Heart right ventricle (tissue), 16 donors: ENCODE results near the gene ZNF827. TPM values are rescaled to one million over a fixed set of nuclear protein-coding genes. Genes with fewer than 3 reads are reported as not detected.

Source experiments
- ATAC-seq, 8 donors: fragments of 200-7000 bp; cut with Tn5 transposase; one replicate each; pipeline ENCODE4 v1.9.1; 2020; ENCODE audit warnings: mild to moderate bottlenecking in 8 of 8, moderate library complexity in 8 of 8, moderate number of reproducible peaks in 1 of 8
- DNase-seq, 2 donors: peaks; one replicate each; pipeline ENCODE4 v3.0.0-alpha.2; 2020
- H3K27ac ChIP-seq, 10 donors: fragments of 200-600 bp; sonication (generic) in 2 of 10; one replicate each; pipeline versions ENCODE4 v1.5.0 to v1.8.0; 2020 to 2022; ENCODE audit warnings: mild to moderate bottlenecking in 3 of 10
- H3K27me3 ChIP-seq, 7 donors: fragments of 200-600 bp; one replicate each; pipeline ENCODE4 v1.8.0; 2021 to 2022; ENCODE audit warnings: mild to moderate bottlenecking in 2 of 7
- H3K36me3 ChIP-seq, 9 donors: fragments of 200-600 bp; sonication (generic) in 1 of 9; one replicate each; pipeline versions ENCODE4 v1.5.0 to v1.8.0; 2020 to 2022; ENCODE audit warnings: mild to moderate bottlenecking in 2 of 9
- H3K4me1 ChIP-seq, 9 donors: fragments of 200-600 bp; sonication (generic) in 1 of 9; one replicate each; pipeline versions ENCODE4 v1.5.0 to v1.8.0; 2020 to 2022; ENCODE audit warnings: mild to moderate bottlenecking in 4 of 9
- H3K4me3 ChIP-seq, 10 donors: fragments of 200-600 bp; sonication (generic) in 2 of 10; one replicate each; pipeline versions ENCODE4 v1.5.0 to v1.8.0; 2020 to 2022; ENCODE audit warnings: mild to moderate bottlenecking in 7 of 10, moderate library complexity in 2 of 10
- H3K9me3 ChIP-seq, 11 donors: fragments of 200-600 bp in 10 of 11; sonication (generic) in 2 of 11; one replicate each; pipeline versions ENCODE4 v1.5.0 to v1.8.0; 2013 to 2022; ENCODE audit warnings: mild to moderate bottlenecking in 2 of 11, control low read depth in 1 of 11, moderate library complexity in 1 of 11
- CTCF ChIP-seq, 9 donors: fragments of 200-600 bp; sonication (generic) in 2 of 9; IDR thresholded peaks; one replicate each; pipeline versions ENCODE4 v1.5.0 to v1.8.0; 2021 to 2022; ENCODE audit warnings: antibody characterized with exemption in 9 of 9, mild to moderate bottlenecking in 5 of 9, moderate library complexity in 1 of 9
- WGBS, 2 donors: extraction: QIAGEN DNeasy Blood & Tissue Kit; methylation state at CpG; one replicate each; pipeline ENCODE4 v1.1.7; 2013; ENCODE audit warnings: inconsistent platforms in 1 of 2; 5-methylcytosine and 5-hydroxymethylcytosine counted together
- intact Hi-C, 10 donors: fragments of 100-400 bp; cut with DNase I; formaldehyde crosslinking; loops; one replicate each; pipeline versions ENCODE4 v1.11.1 to v1.14.2; 2022
- polyA plus RNA-seq, 2 donors: library from polyadenylated mRNA; stranded (reverse); fragments of 200-250 nt; gene quantifications; one replicate each; pipeline ENCODE4 v1.2.3, GENCODE V29; 2013
- total RNA-seq, 10 donors: library from RNA; stranded (reverse); fragmentation: NEBNext Ultra II Directional in 3 of 10; extraction: Animal tissue kit (Norgen Biotek cat#: 25700) in 3 of 10; gene quantifications; one replicate each; pipeline versions ENCODE4 v1.2.1 to v1.2.4, GENCODE V29; 2021 to 2023
- donor health status: Arrhythmogenic right ventricular cardiomyopathy.
- donor health status: ischemic (EF 13 %, LVEDD 7.1; RV severe dilation, severe dysfunction).
- donor health status: healthy with polysubstance abuse.
- donor health status: DM: no; HTN: yes; CAD: no.
- donor health status: DM: no; HTN: no; CAD: no.
- donor health status: ischemic (EF 25% LVEDD 6.9; RV normal size, moderate dysfunction).
- donor health status: ischemic (EF 25% LVEDD 5.7; RV mildly dilated, moderate dysfunction).
- donor health status: healthy.
- donor health status: DM: yes; HTN: yes; CAD: no.
- donor health status: Ischemic cardiomyopathy.
- donor health status: ischemic (EF 35%, LVEDD 5.7; RV mildly dilated, moderate dysfunction).
- donor health status: nonischemic (EF 11% LVEDD 7.7; RV severe dilation, severe dysfunction).
- donor health status: DM: yes; HTN: yes; CAD: no.
- donor health status: PGD.
- donor health status: ischemic (EF 29% LVEDD 5.4; RV normal size, mild dysfunction).
- donor health status: nonischemic (EF 23%, LVEDD 6.1; RV moderate dilation, normal function).

ZNF827 gene
- total and polyA plus RNA-seq, 12 donors = 3.8 to 33.9 (median 19.3) TPM

GRCh38 chr4:145756244-145756643, 182.4 kb downstream of the ZNF827 start:
- no peak overlapping the region for H3K4me3 ChIP-seq
- DNase-seq (no peak), ATAC-seq (no peak)
- H3K4me1 ChIP-seq = peaks cover 0 to 6% (median 0%) of the 10 kb centered on the region in 9 donors
- H3K27ac ChIP-seq = no peak overlapping the region
- no peak for TF ChIP-seq CTCF (IDR thresholded peaks at IDR 0.05)
- intact Hi-C loops = no loop called here
- no peaks in the 10 kb centered on the region for H3K27me3 ChIP-seq
- H3K36me3 ChIP-seq = peaks cover 0 to 22% (median 8%) of the 10 kb centered on the region in 9 donors
- H3K9me3 ChIP-seq = no peaks in the 10 kb centered on the region
- WGBS, 2 donors = 97% methylated on average over 1 of the region's 1 CpG

GRCh38 chr4:145755802-145756201, 182.8 kb downstream of the ZNF827 start:
- intact Hi-C loops = no loop called here
- 68 to 76% methylated on average over 2 of the region's 2 CpGs for WGBS, 2 donors
- no peak overlapping the region for H3K27ac ChIP-seq
- no peaks in the 10 kb centered on the region for H3K9me3 ChIP-seq
- no peaks in the 10 kb centered on the region for H3K27me3 ChIP-seq
- H3K4me3 ChIP-seq = no peak overlapping the region
- H3K4me1 ChIP-seq = peaks cover 0 to 6% (median 0%) of the 10 kb centered on the region in 9 donors
- peaks cover 0 to 17% (median 4%) of the 10 kb centered on the region in 9 donors for H3K36me3 ChIP-seq
- no peak for DNase-seq
- peak in 1 of 8 donors; percentile 25 for ATAC-seq
- no peak for TF ChIP-seq CTCF (IDR thresholded peaks at IDR 0.05)

- H3K9me3 ChIP-seq = peaks cover 0 to 6% (median 0%) of the 10 kb centered on the region in 11 donors
- DNase-seq = no peak
- no peaks in the 10 kb centered on the region for H3K27me3 ChIP-seq
- intact Hi-C loops = no loop called here
- TF ChIP-seq CTCF (IDR thresholded peaks at IDR 0.05) = no peak
- no peak overlapping the region for H3K4me3 ChIP-seq
- no peaks in the 10 kb centered on the region for H3K36me3 ChIP-seq
- no peak overlapping the region for H3K27ac ChIP-seq
- WGBS, 2 donors = 81 to 85% methylated on average over 2 of the region's 2 CpGs
- ATAC-seq = no peak
- H3K4me1 ChIP-seq = no peaks in the 10 kb centered on the region
Observed at GRCh38 chr4:145743641-145744040, 195.0 kb downstream of the ZNF827 start.

- TF ChIP-seq CTCF (IDR thresholded peaks at IDR 0.05) = no peak
- H3K4me3 ChIP-seq = no peak overlapping the region
- H3K4me1 ChIP-seq = peaks cover 6 to 17% (median 12%) of the 10 kb centered on the region in 9 donors
- no peaks in the 10 kb centered on the region for H3K27me3 ChIP-seq
- H3K9me3 ChIP-seq = no peaks in the 10 kb centered on the region
- intact Hi-C loops = no loop called here
- DNase-seq = no peak
- no peak overlapping the region for H3K27ac ChIP-seq
- ATAC-seq = no peak
- WGBS, 2 donors = 76 to 78% methylated on average over 2 of the region's 2 CpGs
- no peaks in the 10 kb centered on the region for H3K36me3 ChIP-seq
Observed at GRCh38 chr4:145740806-145741205, 197.8 kb downstream of the ZNF827 start.
